Fibroblast of peridontal ligament (primary cell): Measurements from ENCODE around the gene CT45A2.
"Not testable (repeated sequence)": the region's sequence is repeated elsewhere in the genome, so short reads cannot be mapped to it uniquely, and the experiment has no call there.

Source experiments
- DNase-seq: peaks from one replicate; pipeline ENCODE4 v3.0.0-alpha.2; 2010; ENCODE audit errors: extremely low read depth

CT45A2 gene, protein sequence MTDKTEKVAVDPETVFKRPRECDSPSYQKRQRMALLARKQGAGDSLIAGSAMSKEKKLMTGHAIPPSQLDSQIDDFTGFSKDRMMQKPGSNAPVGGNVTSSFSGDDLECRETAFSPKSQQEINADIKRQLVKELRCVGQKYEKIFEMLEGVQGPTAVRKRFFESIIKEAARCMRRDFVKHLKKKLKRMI

DNA sequence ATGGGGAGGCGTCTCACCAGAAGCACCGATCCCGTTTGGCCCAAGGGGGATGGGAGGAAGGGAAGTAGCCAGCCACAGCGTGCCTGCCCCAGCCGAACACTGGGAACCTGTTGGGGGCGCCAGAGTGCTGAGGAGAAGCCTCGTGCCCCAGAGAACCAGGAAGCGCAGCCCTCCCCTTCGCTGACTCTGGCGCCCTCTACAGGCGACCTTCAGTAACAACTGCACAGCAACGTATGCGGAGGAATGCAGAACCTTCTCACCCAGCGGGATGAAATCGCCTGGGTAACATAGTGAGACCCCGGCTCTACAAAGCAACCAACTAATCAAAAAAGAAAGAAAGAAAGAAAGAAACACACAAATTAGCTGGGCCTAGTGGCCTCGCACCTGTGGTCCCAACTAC lies at the start of gene CT45A2:
TSS of gene CT45A2 (minus strand) at position 101 of the 400 bp plus-strand sequence. CDS start 3,747 bp downstream, outside the sequence.
- not testable (repeated sequence) for DNase-seq

DNA sequence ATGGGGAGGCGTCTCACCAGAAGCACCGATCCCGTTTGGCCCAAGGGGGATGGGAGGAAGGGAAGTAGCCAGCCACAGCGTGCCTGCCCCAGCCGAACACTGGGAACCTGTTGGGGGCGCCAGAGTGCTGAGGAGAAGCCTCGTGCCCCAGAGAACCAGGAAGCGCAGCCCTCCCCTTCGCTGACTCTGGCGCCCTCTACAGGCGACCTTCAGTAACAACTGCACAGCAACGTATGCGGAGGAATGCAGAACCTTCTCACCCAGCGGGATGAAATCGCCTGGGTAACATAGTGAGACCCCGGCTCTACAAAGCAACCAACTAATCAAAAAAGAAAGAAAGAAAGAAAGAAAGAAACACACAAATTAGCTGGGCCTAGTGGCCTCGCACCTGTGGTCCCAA lies 34.6 kb upstream of the CT45A2 start, which contains the start of gene CT45A8:
TSS of gene CT45A8 (minus strand) at position 101 of the 400 bp plus-strand sequence. CDS start 3,755 bp downstream, outside the sequence.
- not testable (repeated sequence) for DNase-seq

DNA sequence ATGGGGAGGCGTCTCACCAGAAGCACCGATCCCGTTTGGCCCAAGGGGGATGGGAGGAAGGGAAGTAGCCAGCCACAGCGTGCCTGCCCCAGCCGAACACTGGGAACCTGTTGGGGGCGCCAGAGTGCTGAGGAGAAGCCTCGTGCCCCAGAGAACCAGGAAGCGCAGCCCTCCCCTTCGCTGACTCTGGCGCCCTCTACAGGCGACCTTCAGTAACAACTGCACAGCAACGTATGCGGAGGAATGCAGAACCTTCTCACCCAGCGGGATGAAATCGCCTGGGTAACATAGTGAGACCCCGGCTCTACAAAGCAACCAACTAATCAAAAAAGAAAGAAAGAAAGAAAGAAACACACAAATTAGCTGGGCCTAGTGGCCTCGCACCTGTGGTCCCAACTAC lies 17.4 kb upstream of the CT45A2 start, which contains the start of gene CT45A7:
TSS of gene CT45A7 (minus strand) at position 101 of the 400 bp plus-strand sequence. CDS start 3,747 bp downstream, outside the sequence.
- not testable (repeated sequence) for DNase-seq

DNA sequence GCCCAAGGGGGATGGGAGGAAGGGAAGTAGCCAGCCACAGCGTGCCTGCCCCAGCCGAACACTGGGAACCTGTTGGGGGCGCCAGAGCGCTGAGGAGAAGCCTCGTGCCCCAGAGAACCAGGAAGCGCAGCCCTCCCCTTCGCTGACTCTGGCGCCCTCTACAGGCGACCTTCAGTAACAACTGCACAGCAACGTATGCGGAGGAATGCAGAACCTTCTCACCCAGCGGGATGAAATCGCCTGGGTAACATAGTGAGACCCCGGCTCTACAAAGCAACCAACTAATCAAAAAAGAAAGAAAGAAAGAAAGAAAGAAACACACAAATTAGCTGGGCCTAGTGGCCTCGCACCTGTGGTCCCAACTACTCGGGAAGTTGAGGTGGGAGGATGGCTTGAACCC lies 17.1 kb downstream of the CT45A2 start, which contains the start of gene CT45A6:
TSS of gene CT45A6 (minus strand) at position 101 of the 400 bp plus-strand sequence. CDS start 3,794 bp downstream, outside the sequence.
- not testable (repeated sequence) for DNase-seq

DNA sequence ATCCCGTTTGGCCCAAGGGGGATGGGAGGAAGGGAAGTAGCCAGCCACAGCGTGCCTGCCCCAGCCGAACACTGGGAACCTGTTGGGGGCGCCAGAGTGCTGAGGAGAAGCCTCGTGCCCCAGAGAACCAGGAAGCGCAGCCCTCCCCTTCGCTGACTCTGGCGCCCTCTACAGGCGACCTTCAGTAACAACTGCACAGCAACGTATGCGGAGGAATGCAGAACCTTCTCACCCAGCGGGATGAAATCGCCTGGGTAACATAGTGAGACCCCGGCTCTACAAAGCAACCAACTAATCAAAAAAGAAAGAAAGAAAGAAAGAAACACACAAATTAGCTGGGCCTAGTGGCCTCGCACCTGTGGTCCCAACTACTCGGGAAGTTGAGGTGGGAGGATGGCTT lies 34.4 kb downstream of the CT45A2 start, which contains the start of gene CT45A5:
TSS of gene CT45A5 (minus strand) at position 101 of the 400 bp plus-strand sequence. CDS start 3,774 bp downstream, outside the sequence.
- DNase-seq = not testable (repeated sequence)

DNA sequence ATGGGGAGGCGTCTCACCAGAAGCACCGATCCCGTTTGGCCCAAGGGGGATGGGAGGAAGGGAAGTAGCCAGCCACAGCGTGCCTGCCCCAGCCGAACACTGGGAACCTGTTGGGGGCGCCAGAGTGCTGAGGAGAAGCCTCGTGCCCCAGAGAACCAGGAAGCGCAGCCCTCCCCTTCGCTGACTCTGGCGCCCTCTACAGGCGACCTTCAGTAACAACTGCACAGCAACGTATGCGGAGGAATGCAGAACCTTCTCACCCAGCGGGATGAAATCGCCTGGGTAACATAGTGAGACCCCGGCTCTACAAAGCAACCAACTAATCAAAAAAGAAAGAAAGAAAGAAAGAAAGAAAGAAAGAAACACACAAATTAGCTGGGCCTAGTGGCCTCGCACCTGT lies 51.7 kb downstream of the CT45A2 start, which contains the start of gene CT45A3:
TSS of gene CT45A3 (minus strand) at position 101 of the 400 bp plus-strand sequence. CDS start 3,747 bp downstream, outside the sequence.
- not testable (repeated sequence) for DNase-seq
